ENCODE data around the gene TBX4. TPM values are rescaled to one million over a fixed set of nuclear protein-coding genes. Genes with fewer than 3 reads are reported as not detected.

The TBX4 gene
- total RNA-seq, 1 experiment from 2014 or later = not detected

GRCh38 chr17:61507383-61508066 is 55.3 kb downstream of the TBX4 start:
- Histone ChIP-seq H4K5ac (ENCODE audit: insufficient read length, low read depth, low read length) (no peak overlapping the region), H3K56ac (ENCODE audit: insufficient read length, low read depth, low read length) (no peak overlapping the region), H3K14ac (ENCODE audit: insufficient read depth, low read length) (no peak overlapping the region), H3K79me2 (ENCODE audit: insufficient read depth, low read length) (no peaks in the 10 kb centered on the region), H2BK15ac (ENCODE audit: low read depth, low read length) (no peak overlapping the region), H2AFZ (ENCODE audit: low read length) (no peak overlapping the region), H2BK5ac (ENCODE audit: insufficient read length, low read length) (no peak overlapping the region), H2BK12ac (ENCODE audit: insufficient read length, low read depth, low read length) (no peak overlapping the region), H3K27me3 (ENCODE audit: insufficient read depth, low read length) (no peaks in the 10 kb centered on the region), H3K79me1 (ENCODE audit: insufficient read depth, low read depth, low read length, poor library complexity, severe bottlenecking) (no peaks in the 10 kb centered on the region), H3K4me1 (ENCODE audit: insufficient read depth, low read length) (no peaks in the 10 kb centered on the region), H4K20me1 (ENCODE audit: control insufficient read depth, insufficient read depth, insufficient read length) (no peaks in the 10 kb centered on the region), H3T11ph (ENCODE audit: low read length) (no peak overlapping the region), H3K18ac (ENCODE audit: insufficient read length, low read depth, low read length) (no peak overlapping the region), H2BK20ac (ENCODE audit: low read depth, low read length, poor library complexity, severe bottlenecking) (no peak overlapping the region), H3K23ac (ENCODE audit: insufficient read length, low read depth, low read length) (no peak overlapping the region), H3K4me2 (ENCODE audit: insufficient read depth, insufficient read length, low read length) (no peak overlapping the region), H3K9me3 (ENCODE audit: control insufficient read depth, low read depth, low read length) (no peaks in the 10 kb centered on the region), H3K4ac (ENCODE audit: low read depth, low read length) (no peak overlapping the region), H3K9ac (ENCODE audit: extremely low read depth, insufficient read length, low read length) (no peak overlapping the region), H2BK120ac (ENCODE audit: low read depth, low read length, poor library complexity, severe bottlenecking) (no peak overlapping the region), H3K27ac (ENCODE audit: insufficient read length, low read depth, low read length) (no peak overlapping the region), H2AK5ac (ENCODE audit: insufficient read length, low read length) (no peak overlapping the region), H4K91ac (ENCODE audit: insufficient read length, low read depth, low read length) (no peak overlapping the region), H3K23me2 (ENCODE audit: insufficient read length, low read depth, low read length, poor library complexity, severe bottlenecking) (no peaks in the 10 kb centered on the region), H4K8ac (replicated peaks; ENCODE audit: insufficient read length, low read depth, low read length) (no peak overlapping the region)
- Mint-ChIP-seq H3K9me3 (no peaks in the 10 kb centered on the region), H3K4me1 (peaks cover 0 to 5% of the 10 kb centered on the region in 2 experiments; a peak in 1 of 4 replicates), H3K27ac (no peak overlapping the region), H3K27me3 (ENCODE audit: low read depth) (peaks cover 5% of the 10 kb centered on the region), H3K36me3 (ENCODE audit: insufficient read depth in 1 of 3, low read depth in 3 of 3) (no peaks in the 10 kb centered on the region), H3K4me3 (no peak overlapping the region)
- WGBS (ENCODE audit: extremely low coverage, insufficient read length, low lambda C conversion rate) = no CpG with 5 or more reads among the region's 9 CpGs
- TF ChIP-seq CTCF (conservative IDR thresholded peaks at IDR 0.05) = no peak
- DNase-seq = no peak

Measured in H9 (cell line).